Panc1 (cell line): Measurements from ENCODE around the gene NEURL1B. TPM values are rescaled to one million over a fixed set of nuclear protein-coding genes. Genes with fewer than 3 reads are reported as not detected.
A peak's percentile ranks its signal among the peaks of the same experiment; 100 is the strongest.

Experiments used
- ATAC-seq: fragments of 200-7000 bp; cut with Tn5 transposase; 2 replicates; pipeline ENCODE4 v1.9.1; 2020; ENCODE audit warnings: mild to moderate bottlenecking, moderate library complexity
- BruUV-seq: library from RNA; stranded (reverse); fragments of 400-500 nt; replicated peaks from 2 replicates; lab custom pipeline; 2021; lab: Mats Ljungman, UMichigan
- CTCF ChIA-PET: fragments of 300-600 bp; sonication (Branson Sonifier 250); formaldehyde crosslinking; loops from one replicate; lab custom pipeline; 2022; ENCODE audit warnings: antibody characterized with exemption; lab: Charles Lee
- POLR2A ChIA-PET: fragments of 300-600 bp; sonication (Branson Sonifier 250); formaldehyde crosslinking; loops from one replicate; lab custom pipeline; 2022; ENCODE audit warnings: antibody characterized with exemption; lab: Charles Lee
- DNase-seq: peaks from one replicate; pipeline ENCODE4 v3.0.0-alpha.2; 2010; ENCODE audit warnings: low read depth, low spot score
- H3K27ac ChIP-seq: 2 replicates; pipeline ENCODE4 v1.5.1; 2011; ENCODE audit warnings: mild to moderate bottlenecking, low read length, inconsistent platforms
- H3K27me3 ChIP-seq: fragments of 200-500 bp; sonication (Bioruptor generic); 2 replicates; pipeline ENCODE4 v1.6.0; 2014; ENCODE audit warnings: low read length, inconsistent platforms; ENCODE audit not compliant: control insufficient read depth, insufficient read depth
- H3K36me3 ChIP-seq: fragments of 200-500 bp; sonication (Bioruptor generic); 2 replicates; pipeline ENCODE4 v1.5.1; 2014; ENCODE audit warnings: inconsistent platforms, mild to moderate bottlenecking, low read length, moderate library complexity; ENCODE audit not compliant: control insufficient read depth, insufficient read depth
- H3K4me1 ChIP-seq: 2 replicates; pipeline ENCODE4 v1.5.1; 2011; ENCODE audit warnings: inconsistent platforms, mild to moderate bottlenecking, low read length, moderate library complexity; ENCODE audit not compliant: control insufficient read depth, insufficient read depth
- H3K4me3 ChIP-seq, 2 experiments: 2 replicates each; pipeline ENCODE4 v1.5.1; 2011 to 2012; ENCODE audit warnings: low read depth in 2 of 2, low read length in 2 of 2, mild to moderate bottlenecking in 2 of 2, inconsistent platforms in 1 of 2, moderate library complexity in 1 of 2
- H3K9me3 ChIP-seq: fragments of 200-500 bp; sonication (Bioruptor generic); 2 replicates; pipeline ENCODE4 v1.5.1; 2014; ENCODE audit warnings: low read depth, mild to moderate bottlenecking, inconsistent platforms, low read length, moderate library complexity; ENCODE audit not compliant: control insufficient read depth, insufficient read depth
- CTCF ChIP-seq: fragments of 450-650 bp; IDR thresholded peaks from 2 replicates; pipeline ENCODE4 v1.5.1; 2017; ENCODE audit warnings: mild to moderate bottlenecking
- POLR2AphosphoS5 ChIP-seq: IDR thresholded peaks from 2 replicates; pipeline ENCODE4 v1.6.1; 2012; ENCODE audit warnings: mild to moderate bottlenecking, low read depth, low read length, moderate library complexity
- REST ChIP-seq, 2 experiments: IDR thresholded peaks; 2 replicates each; pipeline ENCODE4 v1.6.1; 2011 to 2012; ENCODE audit warnings: low read depth in 2 of 2, control low read depth in 1 of 2, low read length in 1 of 2, mild to moderate bottlenecking in 1 of 2, moderate library complexity in 1 of 2; ENCODE audit not compliant: insufficient read depth in 1 of 2
- SIN3A ChIP-seq: IDR thresholded peaks from 2 replicates; pipeline ENCODE4 v1.6.1; 2012; ENCODE audit warnings: low read depth, mild to moderate bottlenecking, low read length, moderate library complexity, borderline replicate concordance; ENCODE audit not compliant: insufficient read depth
- TCF7L2 ChIP-seq: IDR thresholded peaks from 2 replicates; pipeline ENCODE4 v1.6.1; 2011; ENCODE audit warnings: mild to moderate bottlenecking, low read depth, low read length, inconsistent platforms
- in situ Hi-C: cut with HindIII; loops from 2 replicates; pipeline ENCODE4 v1.10.0; 2016; ENCODE audit warnings: low sequenced_read_pairs, low pct_unique_long_range_greater_than_20kb
- intact Hi-C: fragments of 100-400 bp; cut with micrococcal nuclease; formaldehyde crosslinking; loops from one replicate; pipeline ENCODE4 v1.10.0; 2022; ENCODE audit not compliant: unreplicated experiment
- total RNA-seq: library from RNA; stranded (reverse); gene quantifications from one replicate; pipeline ENCODE4 v1.2.1, GENCODE V29; 2021; ENCODE audit not compliant: unreplicated experiment

The NEURL1B gene
- total RNA-seq, 1 experiment from 2014 or later, result 5.3 TPM

- ATAC-seq, result peak; percentile 78
- DNase-seq, result peak; percentile 60
- Histone ChIP-seq H3K4me1 (peaks cover 45% of the 10 kb centered on the region), H3K27me3 (no peaks in the 10 kb centered on the region), H3K9me3 (no peaks in the 10 kb centered on the region), H3K36me3 (no peaks in the 10 kb centered on the region), H3K27ac (peak overlapping the region; percentile 75), H3K4me3 (peak overlapping the region in 1 of 2 experiments; percentile 9; a peak in 1 of 4 replicates)
- intact Hi-C loops (loop anchor here (2.0 to 10.0 kb wide), 3 partner anchors 54 to 188 kb away; partner anchors contain the start of gene DUSP1), in situ Hi-C loops (no loop called here)
- POLR2A ChIA-PET, result interaction anchor here (0.5 to 0.7 kb wide), 2 partner anchors 74 to 415 kb away, joined by 4 to 5 read pairs; no protein-coding TSS in a partner anchor
- TF ChIP-seq SIN3A (no peak), CTCF (peak; percentile 94)
- CTCF ChIA-PET, result interaction anchor here (0.7 to 1.2 kb wide), 5 partner anchors 12 to 216 kb away, joined by 3 to 14 read pairs (median 4); no protein-coding TSS in a partner anchor
- no TSS peak for BruUV-seq
Observed at GRCh38 chr5:172716796-172717313, 75.8 kb downstream of the NEURL1B start.

- in situ Hi-C loops (no loop called here), intact Hi-C loops (loop anchor here (2.0 to 10.0 kb wide), 3 partner anchors 53 to 187 kb away; partner anchors contain the start of gene DUSP1)
- DNase-seq (no peak), ATAC-seq (no peak)
- no peak for TF ChIP-seq POLR2AphosphoS5
- TF ChIP-seq REST (IDR thresholded peaks at IDR 0.05; ENCODE audit: insufficient read depth in 1 of 2, low read depth in 2 of 2, low read length in 1 of 2), result no peak
- TF ChIP-seq SIN3A, result no peak
- TF ChIP-seq CTCF, result no peak
- no peak for TF ChIP-seq TCF7L2
- H3K9me3 ChIP-seq, result no peaks in the 10 kb centered on the region
- H3K36me3 ChIP-seq, result no peaks in the 10 kb centered on the region
- CTCF ChIA-PET, result interaction anchor here (0.7 to 1.2 kb wide), 3 partner anchors 13 to 215 kb away, joined by 3 to 14 read pairs (median 7); no protein-coding TSS in a partner anchor
- peak overlapping the region; percentile 75; the same call in 1 of the 2 replicates for H3K27ac ChIP-seq
- no peaks in the 10 kb centered on the region for H3K27me3 ChIP-seq
- no TSS peak for BruUV-seq
- peaks cover 45% of the 10 kb centered on the region for H3K4me1 ChIP-seq
- POLR2A ChIA-PET, result interaction anchor here (0.7 kb wide), 1 partner anchor 73 kb away, joined by 4 read pairs; no protein-coding TSS in a partner anchor
- H3K4me3 ChIP-seq, result no peak overlapping the region
Observed at GRCh38 chr5:172717481-172718195, 76.6 kb downstream of the NEURL1B start.
